HEK293T (cell line): ENCODE results near the gene ATP10A.

Source experiments
- ELF4 ChIP-seq: fragments of 450-650 bp; IDR thresholded peaks from 2 replicates; pipeline ENCODE4 v1.6.1; 2017; ENCODE audit warnings: antibody characterized with exemption
- SP1 ChIP-seq: fragments of 450-650 bp; IDR thresholded peaks from 2 replicates; pipeline ENCODE4 v1.6.1; 2017
- SUZ12 ChIP-seq: fragments of 450-650 bp; IDR thresholded peaks from 2 replicates; pipeline ENCODE4 v1.6.1; 2016; ENCODE audit warnings: mild to moderate bottlenecking
- TARDBP ChIP-seq: fragments of 450-650 bp; IDR thresholded peaks from 2 replicates; pipeline ENCODE4 v1.6.1; 2016

DNA sequence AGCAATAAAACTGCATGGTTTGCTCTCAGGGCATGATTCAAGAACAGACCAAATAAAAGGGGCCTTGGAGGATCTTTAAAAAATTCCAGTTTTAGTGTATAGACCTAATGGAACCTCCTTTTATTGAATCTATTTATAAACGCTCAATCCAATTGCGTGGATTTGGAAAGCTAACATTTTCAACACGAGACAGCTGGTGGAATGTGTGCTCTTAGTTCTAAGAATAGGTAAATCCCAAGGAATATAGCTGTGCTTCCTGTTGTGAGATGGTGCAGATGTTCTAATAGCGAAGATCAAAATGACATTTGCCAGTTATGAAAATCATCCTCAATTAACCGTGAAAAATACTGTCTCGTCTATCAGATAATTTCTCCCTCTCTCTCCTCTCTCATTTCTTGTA lies 192.5 kb downstream of the ATP10A start:
- TF ChIP-seq TARDBP (no peak), SUZ12 (no peak), SP1 (no peak), ELF4 (no peak)
